SH-SY5Y (cell line): ENCODE results near the gene MAST4.

ENCODE experiments used
- GATA2 ChIP-seq: IDR thresholded peaks from 2 replicates; pipeline ENCODE4 v1.6.1; 2011; ENCODE audit warnings: mild to moderate bottlenecking, low read depth, low read length
- GATA3 ChIP-seq: IDR thresholded peaks from 2 replicates; pipeline ENCODE4 v1.6.1; 2011; ENCODE audit warnings: low read depth, mild to moderate bottlenecking, low read length, moderate library complexity

DNA sequence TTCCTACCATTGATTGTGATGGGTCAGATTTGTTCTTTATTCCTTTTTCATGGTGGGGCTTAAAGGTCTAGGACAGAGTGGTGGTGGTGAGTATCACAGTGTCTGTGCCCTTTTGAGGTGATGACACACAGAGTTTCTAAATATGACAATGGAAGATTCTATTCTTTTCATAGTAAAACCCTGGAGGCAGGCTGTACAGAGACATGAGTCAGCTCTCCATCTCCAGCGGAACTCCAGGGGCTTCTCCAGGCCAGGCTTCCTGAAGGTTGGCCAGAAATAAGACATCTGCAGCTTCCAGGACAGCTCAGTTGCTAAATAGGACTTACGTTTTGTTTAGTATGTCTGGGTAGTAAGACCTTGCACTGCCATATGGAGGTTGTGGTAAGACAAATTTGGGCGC is 370.9 kb downstream of the MAST4 start:
- TF ChIP-seq GATA2 (no peak), GATA3 (no peak)
